ENCODE data around the gene DNAJB6. TPM values are rescaled to one million over a fixed set of nuclear protein-coding genes. Genes with fewer than 3 reads are reported as not detected.

Gene DNAJB6
- total RNA-seq, 4 donors from 2014 or later, result 63.5 to 125 (median 107) TPM

GRCh38 chr7:157358041-157358752, 21.4 kb downstream of the DNAJB6 start:
- intact Hi-C loops (cut with DNase I; ENCODE audit: low total_unique reads), result no loop called here
- Histone ChIP-seq H3K36me3 (no peaks in the 10 kb centered on the region), H3K27me3 (no peaks in the 10 kb centered on the region), H3K4me1 (peaks cover 0 to 4% of the 10 kb centered on the region in 2 donors), H3K27ac (no peak overlapping the region), H3K9me3 (no peaks in the 10 kb centered on the region), H3K4me3 (no peak overlapping the region)
- no peak for DNase-seq
- TF ChIP-seq, protein P1, sequence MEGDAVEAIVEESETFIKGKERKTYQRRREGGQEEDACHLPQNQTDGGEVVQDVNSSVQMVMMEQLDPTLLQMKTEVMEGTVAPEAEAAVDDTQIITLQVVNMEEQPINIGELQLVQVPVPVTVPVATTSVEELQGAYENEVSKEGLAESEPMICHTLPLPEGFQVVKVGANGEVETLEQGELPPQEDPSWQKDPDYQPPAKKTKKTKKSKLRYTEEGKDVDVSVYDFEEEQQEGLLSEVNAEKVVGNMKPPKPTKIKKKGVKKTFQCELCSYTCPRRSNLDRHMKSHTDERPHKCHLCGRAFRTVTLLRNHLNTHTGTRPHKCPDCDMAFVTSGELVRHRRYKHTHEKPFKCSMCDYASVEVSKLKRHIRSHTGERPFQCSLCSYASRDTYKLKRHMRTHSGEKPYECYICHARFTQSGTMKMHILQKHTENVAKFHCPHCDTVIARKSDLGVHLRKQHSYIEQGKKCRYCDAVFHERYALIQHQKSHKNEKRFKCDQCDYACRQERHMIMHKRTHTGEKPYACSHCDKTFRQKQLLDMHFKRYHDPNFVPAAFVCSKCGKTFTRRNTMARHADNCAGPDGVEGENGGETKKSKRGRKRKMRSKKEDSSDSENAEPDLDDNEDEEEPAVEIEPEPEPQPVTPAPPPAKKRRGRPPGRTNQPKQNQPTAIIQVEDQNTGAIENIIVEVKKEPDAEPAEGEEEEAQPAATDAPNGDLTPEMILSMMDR (IDR thresholded peaks at IDR 0.05), result no peak
- no peak for TF ChIP-seq POLR2A (IDR thresholded peaks at IDR 0.05)

DNA sequence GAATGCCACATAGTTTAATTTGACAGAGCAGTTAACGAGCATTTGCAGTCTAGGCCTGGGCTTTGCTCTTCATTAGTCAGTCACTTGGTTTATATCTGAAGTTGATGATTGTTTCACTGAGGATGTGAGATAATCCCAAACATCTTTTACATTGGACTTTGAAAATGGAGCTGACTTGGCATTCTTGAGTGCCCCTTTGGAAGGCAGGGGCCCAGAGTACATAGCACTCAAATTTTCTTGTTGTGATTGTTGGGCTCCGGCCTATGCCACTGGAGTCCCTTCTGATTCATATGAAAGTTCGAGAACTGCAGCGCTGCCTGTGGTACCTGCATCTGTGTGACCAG, 21.9 kb downstream of the DNAJB6 start:
- no peaks in the 10 kb centered on the region for H3K36me3 ChIP-seq
- no peak for TF ChIP-seq POLR2A (IDR thresholded peaks at IDR 0.05)
- TF ChIP-seq, protein P1 (IDR thresholded peaks at IDR 0.05), result no peak
- no peak for DNase-seq
- H3K27me3 ChIP-seq, result no peaks in the 10 kb centered on the region
- peaks cover 0 to 4% of the 10 kb centered on the region in 2 donors for H3K4me1 ChIP-seq
- no peak overlapping the region for H3K27ac ChIP-seq
- no peaks in the 10 kb centered on the region for H3K9me3 ChIP-seq
- intact Hi-C loops (cut with DNase I; ENCODE audit: low total_unique reads), result no loop called here
- H3K4me3 ChIP-seq, result no peak overlapping the region

DNA sequence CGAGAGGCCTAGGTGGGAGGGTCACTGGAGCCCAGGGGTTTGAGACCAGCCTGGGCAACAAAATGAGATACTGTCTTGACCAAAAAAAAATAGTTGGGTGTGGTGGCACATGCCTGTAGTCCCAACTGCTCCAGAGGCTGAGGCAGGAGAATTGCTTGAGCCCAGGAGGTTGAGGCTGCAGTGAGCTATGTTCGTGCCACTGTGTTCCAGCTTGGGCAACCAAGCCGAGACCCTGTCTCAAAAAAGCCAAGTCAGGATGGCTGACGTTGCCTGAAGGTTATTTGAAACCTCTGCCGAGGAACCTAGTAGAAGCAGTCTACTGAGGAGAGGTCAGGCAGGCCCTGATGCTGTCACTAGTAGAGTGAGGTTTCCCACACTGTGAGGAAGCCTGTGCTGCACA, 22.8 kb downstream of the DNAJB6 start:
- TF ChIP-seq, protein P1 (IDR thresholded peaks at IDR 0.05), result no peak
- no peak for TF ChIP-seq POLR2A (IDR thresholded peaks at IDR 0.05)
- Histone ChIP-seq H3K4me1 (peaks cover 0 to 2% of the 10 kb centered on the region in 2 donors), H3K27ac (no peak overlapping the region), H3K9me3 (no peaks in the 10 kb centered on the region), H3K4me3 (no peak overlapping the region), H3K36me3 (no peaks in the 10 kb centered on the region), H3K27me3 (no peaks in the 10 kb centered on the region)
- intact Hi-C loops (cut with DNase I; ENCODE audit: low total_unique reads), result no loop called here
- DNase-seq, result no peak

GRCh38 chr7:157360483-157361025, 23.8 kb downstream of the DNAJB6 start:
- TF ChIP-seq POLR2A (IDR thresholded peaks at IDR 0.05), result no peak
- TF ChIP-seq, protein P1 (IDR thresholded peaks at IDR 0.05), result no peak
- H3K4me3 ChIP-seq, result no peak overlapping the region
- intact Hi-C loops (cut with DNase I; ENCODE audit: low total_unique reads), result no loop called here
- no peaks in the 10 kb centered on the region for H3K36me3 ChIP-seq
- H3K9me3 ChIP-seq, result no peaks in the 10 kb centered on the region
- no peak overlapping the region for H3K27ac ChIP-seq
- H3K27me3 ChIP-seq, result no peaks in the 10 kb centered on the region
- no peaks in the 10 kb centered on the region for H3K4me1 ChIP-seq
- no peak for DNase-seq

DNA sequence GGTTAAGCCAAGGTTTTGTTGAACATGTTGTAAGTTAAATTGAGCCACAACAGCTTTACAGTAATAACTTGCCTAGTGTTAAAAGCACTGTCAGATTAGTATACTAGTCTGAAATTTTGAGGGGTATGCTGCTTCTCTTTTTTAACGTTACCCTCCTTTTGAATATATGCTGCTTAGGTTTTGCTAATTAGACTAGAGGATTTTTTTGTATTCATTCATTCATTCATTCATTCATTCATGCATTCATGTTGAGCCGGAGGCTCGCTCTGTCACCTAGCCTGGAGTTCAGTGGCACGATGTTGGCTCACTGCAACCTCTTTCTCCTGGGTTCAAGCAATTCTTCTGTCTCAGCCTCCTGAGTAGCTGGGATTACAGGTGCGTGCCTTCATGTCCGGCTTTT, 24.7 kb downstream of the DNAJB6 start:
- no peak overlapping the region for H3K27ac ChIP-seq
- intact Hi-C loops (cut with DNase I; ENCODE audit: low total_unique reads), result no loop called here
- no peaks in the 10 kb centered on the region for H3K36me3 ChIP-seq
- no peaks in the 10 kb centered on the region for H3K4me1 ChIP-seq
- TF ChIP-seq POLR2A (IDR thresholded peaks at IDR 0.05), result no peak
- TF ChIP-seq, protein P1 (IDR thresholded peaks at IDR 0.05), result no peak
- no peak overlapping the region for H3K4me3 ChIP-seq
- no peak for DNase-seq
- no peaks in the 10 kb centered on the region for H3K9me3 ChIP-seq
- no peaks in the 10 kb centered on the region for H3K27me3 ChIP-seq

Data from uterus (tissue), 4 donors.